GM23338 (cell line): ENCODE data around the gene ZNF335. TPM values are rescaled to one million over a fixed set of nuclear protein-coding genes. Genes with fewer than 3 reads are reported as not detected.

Experiments
- ATAC-seq: fragments of 200-7000 bp; cut with Tn5 transposase; 3 replicates; pipeline ENCODE4 v1.9.1; 2020
- DNase-seq: peaks from one replicate; pipeline ENCODE4 v3.0.0-alpha.2; 2015; ENCODE audit warnings: low spot score
- H2AFZ ChIP-seq: fragments of 200-600 bp; sonication (generic); 2 replicates; pipeline ENCODE4 v1.8.0; 2016; ENCODE audit warnings: antibody characterized with exemption, mild to moderate bottlenecking, moderate library complexity
- H3F3A ChIP-seq: fragments of 200-600 bp; sonication (generic); replicated peaks from 2 replicates; pipeline ENCODE4 v1.8.0; 2017; ENCODE audit warnings: antibody characterized with exemption, mixed run types, low read depth
- H3K27ac ChIP-seq: fragments of 200-600 bp; sonication (generic); 2 replicates; pipeline ENCODE4 v1.6.1; 2016; ENCODE audit warnings: low read depth
- H3K27me3 ChIP-seq: fragments of 200-600 bp; sonication (generic); 2 replicates; pipeline ENCODE4 v1.8.0; 2016; ENCODE audit warnings: mild to moderate bottlenecking, mixed run types, moderate library complexity; ENCODE audit not compliant: insufficient read depth
- H3K36me3 ChIP-seq: fragments of 200-600 bp; sonication (generic); 2 replicates; pipeline ENCODE4 v1.8.0; 2016; ENCODE audit warnings: mild to moderate bottlenecking; ENCODE audit not compliant: insufficient read depth
- H3K4me1 ChIP-seq: fragments of 200-600 bp; sonication (generic); 2 replicates; pipeline ENCODE4 v1.8.0; 2016; ENCODE audit warnings: mild to moderate bottlenecking, moderate library complexity; ENCODE audit not compliant: insufficient read depth
- H3K4me2 ChIP-seq: fragments of 200-600 bp; sonication (generic); 2 replicates; pipeline ENCODE4 v1.7.1; 2017; ENCODE audit warnings: mixed run types
- H3K4me3 ChIP-seq: fragments of 200-600 bp; sonication (generic); 2 replicates; pipeline ENCODE4 v1.6.1; 2016; ENCODE audit warnings: mixed run types
- H3K79me2 ChIP-seq: fragments of 200-600 bp; sonication (generic); replicated peaks from 2 replicates; pipeline ENCODE4 v1.8.0; 2017; ENCODE audit warnings: mild to moderate bottlenecking; ENCODE audit not compliant: insufficient read depth
- H3K9me2 ChIP-seq: fragments of 200-600 bp; sonication (generic); 2 replicates; pipeline ENCODE4 v1.8.0; 2017; ENCODE audit not compliant: insufficient read depth
- H4K20me1 ChIP-seq: fragments of 200-600 bp; sonication (generic); replicated peaks from 2 replicates; pipeline ENCODE4 v1.8.0; 2017; ENCODE audit warnings: mild to moderate bottlenecking; ENCODE audit not compliant: insufficient read depth
- H3K27ac Mint-ChIP-seq: 2 replicates; pipeline ENCODE4 v1.8.0; 2020; ENCODE audit warnings: inconsistent platforms, mild to moderate bottlenecking, moderate library complexity, mixed read lengths
- H3K27me3 Mint-ChIP-seq: 3 replicates; pipeline ENCODE4 v1.8.0; 2022; ENCODE audit warnings: low read depth, mild to moderate bottlenecking, moderate library complexity, mixed read lengths, inconsistent platforms; ENCODE audit not compliant: insufficient read depth, poor library complexity
- H3K36me3 Mint-ChIP-seq: 3 replicates; pipeline ENCODE4 v1.8.0; 2021; ENCODE audit warnings: low read depth, mild to moderate bottlenecking, inconsistent platforms, moderate library complexity, mixed read lengths
- H3K4me1 Mint-ChIP-seq: 3 replicates; pipeline ENCODE4 v1.8.0; 2020; ENCODE audit warnings: mild to moderate bottlenecking, inconsistent platforms, mixed read lengths
- H3K4me3 Mint-ChIP-seq: 3 replicates; pipeline ENCODE4 v1.8.0; 2021; ENCODE audit warnings: moderate library complexity, mild to moderate bottlenecking, inconsistent platforms, mixed read lengths
- H3K9me3 Mint-ChIP-seq: 3 replicates; pipeline ENCODE4 v1.8.0; 2020; ENCODE audit warnings: moderate library complexity, mild to moderate bottlenecking, inconsistent platforms, mixed read lengths
- CREB1 ChIP-seq: fragments of 250-450 bp; sonication (Bioruptor Pico); IDR thresholded peaks from 2 replicates; pipeline ENCODE4 v1.5.0; 2020; ENCODE audit warnings: low read depth, mild to moderate bottlenecking, moderate library complexity
- EZH2 ChIP-seq: fragments of 200-600 bp; sonication (generic); IDR thresholded peaks from one replicate; pipeline ENCODE4 v1.8.0; 2017; ENCODE audit warnings: antibody characterized with exemption, mild to moderate bottlenecking, low read depth; ENCODE audit not compliant: unreplicated experiment
- EZH2phosphoT487 ChIP-seq: fragments of 200-600 bp; sonication (generic); IDR thresholded peaks from one replicate; pipeline ENCODE4 v1.8.1; 2018; ENCODE audit warnings: antibody characterized with exemption; ENCODE audit not compliant: unreplicated experiment
- JUNB ChIP-seq: IDR thresholded peaks from one replicate; pipeline ENCODE4 v1.6.1; 2016; ENCODE audit warnings: antibody characterized with exemption; ENCODE audit not compliant: unreplicated experiment
- NANOG ChIP-seq: IDR thresholded peaks from 2 replicates; pipeline ENCODE4 v1.6.1; 2016; ENCODE audit warnings: antibody characterized with exemption, borderline replicate concordance
- POLR2AphosphoS5 ChIP-seq: IDR thresholded peaks from 2 replicates; pipeline ENCODE4 v1.6.1; 2016; ENCODE audit warnings: antibody characterized with exemption, low read depth
- STAT1 ChIP-seq: IDR thresholded peaks from one replicate; pipeline ENCODE4 v1.6.1; 2016; ENCODE audit warnings: antibody characterized with exemption; ENCODE audit not compliant: unreplicated experiment
- ZNF114 ChIP-seq: fragments of 250-450 bp; sonication (Bioruptor Pico); IDR thresholded peaks from 2 replicates; pipeline ENCODE4 v1.5.0; 2020; ENCODE audit warnings: mild to moderate bottlenecking, moderate library complexity
- ZNF331 ChIP-seq: fragments of 250-450 bp; sonication (Bioruptor Pico); IDR thresholded peaks from 2 replicates; pipeline ENCODE4 v1.5.0; 2020; ENCODE audit warnings: low read depth, mild to moderate bottlenecking, moderate library complexity
- polyA plus RNA-seq: library from polyadenylated mRNA; unstranded; fragments of >200 nt; fragmentation: Nextera tagmentation; extraction: Ambion mirVana; gene quantifications from 2 replicates; pipeline ENCODE4 v1.2.1, GENCODE V29; 2016
- total RNA-seq: library from RNA; depleted of rRNA; stranded (reverse); fragments of >200 nt; shearing (Covaris generic); gene quantifications from 2 replicates; pipeline ENCODE4 v1.2.3, GENCODE V29; 2014
- TF ChIP-seq, protein P1 (sequence below), 2 experiments: fragments of 200-600 bp in 1 of 2; sonication (generic) in 1 of 2; conservative IDR thresholded peaks; 2 replicates each; pipeline versions ENCODE4 v1.5.1 to v1.6.1; 2016 to 2017; ENCODE audit warnings: antibody characterized with exemption in 2 of 2, low read depth in 2 of 2, mild to moderate bottlenecking in 2 of 2, moderate library complexity in 1 of 2
- TF ChIP-seq, protein P2 (sequence below): IDR thresholded peaks from 2 replicates; pipeline ENCODE4 v1.6.1; 2016; ENCODE audit warnings: antibody characterized with exemption
- TF ChIP-seq, protein P3 (sequence below): IDR thresholded peaks from one replicate; pipeline ENCODE4 v1.6.1; 2018; ENCODE audit warnings: antibody characterized with exemption; ENCODE audit not compliant: unreplicated experiment
- TF ChIP-seq, protein P4 (sequence below): fragments of 250-450 bp; sonication (Bioruptor Pico); IDR thresholded peaks from 2 replicates; pipeline ENCODE4 v1.5.0; 2020; ENCODE audit warnings: mild to moderate bottlenecking, moderate library complexity

The ZNF335 gene
- total and polyA plus RNA-seq, 2 experiments from 2014 or later = 7.4 to 24.2 TPM

GRCh38 chr20:45917790-45918141 lies 54.2 kb downstream of the ZNF335 start:
- Histone ChIP-seq H3K79me2 (no peaks in the 10 kb centered on the region), H3K27me3 (no peaks in the 10 kb centered on the region), H3K27ac (no peak overlapping the region), H2AFZ (no peak overlapping the region), H3K4me1 (peaks cover under 1% of the 10 kb centered on the region; the same call in 1 of the 2 replicates), H3F3A (no peaks in the 10 kb centered on the region), H3K36me3 (no peaks in the 10 kb centered on the region), H3K9me2 (no peaks in the 10 kb centered on the region), H4K20me1 (no peaks in the 10 kb centered on the region), H3K4me3 (no peak overlapping the region), H3K4me2 (no peak overlapping the region)
- Mint-ChIP-seq H3K27ac (no peak overlapping the region), H3K9me3 (no peaks in the 10 kb centered on the region), H3K27me3 (peaks cover 7% of the 10 kb centered on the region), H3K4me3 (no peak overlapping the region; the same call in 2 of the 3 replicates), H3K36me3 (no peaks in the 10 kb centered on the region), H3K4me1 (peaks cover 10% of the 10 kb centered on the region)
- TF ChIP-seq CREB1 = no peak
- no peak for TF ChIP-seq STAT1
- no peak for TF ChIP-seq ZNF114 (CRISPR knock-in tag)
- TF ChIP-seq, protein P1, sequence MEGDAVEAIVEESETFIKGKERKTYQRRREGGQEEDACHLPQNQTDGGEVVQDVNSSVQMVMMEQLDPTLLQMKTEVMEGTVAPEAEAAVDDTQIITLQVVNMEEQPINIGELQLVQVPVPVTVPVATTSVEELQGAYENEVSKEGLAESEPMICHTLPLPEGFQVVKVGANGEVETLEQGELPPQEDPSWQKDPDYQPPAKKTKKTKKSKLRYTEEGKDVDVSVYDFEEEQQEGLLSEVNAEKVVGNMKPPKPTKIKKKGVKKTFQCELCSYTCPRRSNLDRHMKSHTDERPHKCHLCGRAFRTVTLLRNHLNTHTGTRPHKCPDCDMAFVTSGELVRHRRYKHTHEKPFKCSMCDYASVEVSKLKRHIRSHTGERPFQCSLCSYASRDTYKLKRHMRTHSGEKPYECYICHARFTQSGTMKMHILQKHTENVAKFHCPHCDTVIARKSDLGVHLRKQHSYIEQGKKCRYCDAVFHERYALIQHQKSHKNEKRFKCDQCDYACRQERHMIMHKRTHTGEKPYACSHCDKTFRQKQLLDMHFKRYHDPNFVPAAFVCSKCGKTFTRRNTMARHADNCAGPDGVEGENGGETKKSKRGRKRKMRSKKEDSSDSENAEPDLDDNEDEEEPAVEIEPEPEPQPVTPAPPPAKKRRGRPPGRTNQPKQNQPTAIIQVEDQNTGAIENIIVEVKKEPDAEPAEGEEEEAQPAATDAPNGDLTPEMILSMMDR (conservative IDR thresholded peaks at IDR 0.05; ENCODE audit: low read depth in 2 of 2) = no peak
- TF ChIP-seq JUNB = no peak
- TF ChIP-seq, protein P2, sequence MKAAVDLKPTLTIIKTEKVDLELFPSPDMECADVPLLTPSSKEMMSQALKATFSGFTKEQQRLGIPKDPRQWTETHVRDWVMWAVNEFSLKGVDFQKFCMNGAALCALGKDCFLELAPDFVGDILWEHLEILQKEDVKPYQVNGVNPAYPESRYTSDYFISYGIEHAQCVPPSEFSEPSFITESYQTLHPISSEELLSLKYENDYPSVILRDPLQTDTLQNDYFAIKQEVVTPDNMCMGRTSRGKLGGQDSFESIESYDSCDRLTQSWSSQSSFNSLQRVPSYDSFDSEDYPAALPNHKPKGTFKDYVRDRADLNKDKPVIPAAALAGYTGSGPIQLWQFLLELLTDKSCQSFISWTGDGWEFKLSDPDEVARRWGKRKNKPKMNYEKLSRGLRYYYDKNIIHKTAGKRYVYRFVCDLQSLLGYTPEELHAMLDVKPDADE = no peak
- TF ChIP-seq ZNF331 (CRISPR knock-in tag) = no peak
- TF ChIP-seq, protein P3, sequence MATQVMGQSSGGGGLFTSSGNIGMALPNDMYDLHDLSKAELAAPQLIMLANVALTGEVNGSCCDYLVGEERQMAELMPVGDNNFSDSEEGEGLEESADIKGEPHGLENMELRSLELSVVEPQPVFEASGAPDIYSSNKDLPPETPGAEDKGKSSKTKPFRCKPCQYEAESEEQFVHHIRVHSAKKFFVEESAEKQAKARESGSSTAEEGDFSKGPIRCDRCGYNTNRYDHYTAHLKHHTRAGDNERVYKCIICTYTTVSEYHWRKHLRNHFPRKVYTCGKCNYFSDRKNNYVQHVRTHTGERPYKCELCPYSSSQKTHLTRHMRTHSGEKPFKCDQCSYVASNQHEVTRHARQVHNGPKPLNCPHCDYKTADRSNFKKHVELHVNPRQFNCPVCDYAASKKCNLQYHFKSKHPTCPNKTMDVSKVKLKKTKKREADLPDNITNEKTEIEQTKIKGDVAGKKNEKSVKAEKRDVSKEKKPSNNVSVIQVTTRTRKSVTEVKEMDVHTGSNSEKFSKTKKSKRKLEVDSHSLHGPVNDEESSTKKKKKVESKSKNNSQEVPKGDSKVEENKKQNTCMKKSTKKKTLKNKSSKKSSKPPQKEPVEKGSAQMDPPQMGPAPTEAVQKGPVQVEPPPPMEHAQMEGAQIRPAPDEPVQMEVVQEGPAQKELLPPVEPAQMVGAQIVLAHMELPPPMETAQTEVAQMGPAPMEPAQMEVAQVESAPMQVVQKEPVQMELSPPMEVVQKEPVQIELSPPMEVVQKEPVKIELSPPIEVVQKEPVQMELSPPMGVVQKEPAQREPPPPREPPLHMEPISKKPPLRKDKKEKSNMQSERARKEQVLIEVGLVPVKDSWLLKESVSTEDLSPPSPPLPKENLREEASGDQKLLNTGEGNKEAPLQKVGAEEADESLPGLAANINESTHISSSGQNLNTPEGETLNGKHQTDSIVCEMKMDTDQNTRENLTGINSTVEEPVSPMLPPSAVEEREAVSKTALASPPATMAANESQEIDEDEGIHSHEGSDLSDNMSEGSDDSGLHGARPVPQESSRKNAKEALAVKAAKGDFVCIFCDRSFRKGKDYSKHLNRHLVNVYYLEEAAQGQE = no peak
- TF ChIP-seq, protein P4, sequence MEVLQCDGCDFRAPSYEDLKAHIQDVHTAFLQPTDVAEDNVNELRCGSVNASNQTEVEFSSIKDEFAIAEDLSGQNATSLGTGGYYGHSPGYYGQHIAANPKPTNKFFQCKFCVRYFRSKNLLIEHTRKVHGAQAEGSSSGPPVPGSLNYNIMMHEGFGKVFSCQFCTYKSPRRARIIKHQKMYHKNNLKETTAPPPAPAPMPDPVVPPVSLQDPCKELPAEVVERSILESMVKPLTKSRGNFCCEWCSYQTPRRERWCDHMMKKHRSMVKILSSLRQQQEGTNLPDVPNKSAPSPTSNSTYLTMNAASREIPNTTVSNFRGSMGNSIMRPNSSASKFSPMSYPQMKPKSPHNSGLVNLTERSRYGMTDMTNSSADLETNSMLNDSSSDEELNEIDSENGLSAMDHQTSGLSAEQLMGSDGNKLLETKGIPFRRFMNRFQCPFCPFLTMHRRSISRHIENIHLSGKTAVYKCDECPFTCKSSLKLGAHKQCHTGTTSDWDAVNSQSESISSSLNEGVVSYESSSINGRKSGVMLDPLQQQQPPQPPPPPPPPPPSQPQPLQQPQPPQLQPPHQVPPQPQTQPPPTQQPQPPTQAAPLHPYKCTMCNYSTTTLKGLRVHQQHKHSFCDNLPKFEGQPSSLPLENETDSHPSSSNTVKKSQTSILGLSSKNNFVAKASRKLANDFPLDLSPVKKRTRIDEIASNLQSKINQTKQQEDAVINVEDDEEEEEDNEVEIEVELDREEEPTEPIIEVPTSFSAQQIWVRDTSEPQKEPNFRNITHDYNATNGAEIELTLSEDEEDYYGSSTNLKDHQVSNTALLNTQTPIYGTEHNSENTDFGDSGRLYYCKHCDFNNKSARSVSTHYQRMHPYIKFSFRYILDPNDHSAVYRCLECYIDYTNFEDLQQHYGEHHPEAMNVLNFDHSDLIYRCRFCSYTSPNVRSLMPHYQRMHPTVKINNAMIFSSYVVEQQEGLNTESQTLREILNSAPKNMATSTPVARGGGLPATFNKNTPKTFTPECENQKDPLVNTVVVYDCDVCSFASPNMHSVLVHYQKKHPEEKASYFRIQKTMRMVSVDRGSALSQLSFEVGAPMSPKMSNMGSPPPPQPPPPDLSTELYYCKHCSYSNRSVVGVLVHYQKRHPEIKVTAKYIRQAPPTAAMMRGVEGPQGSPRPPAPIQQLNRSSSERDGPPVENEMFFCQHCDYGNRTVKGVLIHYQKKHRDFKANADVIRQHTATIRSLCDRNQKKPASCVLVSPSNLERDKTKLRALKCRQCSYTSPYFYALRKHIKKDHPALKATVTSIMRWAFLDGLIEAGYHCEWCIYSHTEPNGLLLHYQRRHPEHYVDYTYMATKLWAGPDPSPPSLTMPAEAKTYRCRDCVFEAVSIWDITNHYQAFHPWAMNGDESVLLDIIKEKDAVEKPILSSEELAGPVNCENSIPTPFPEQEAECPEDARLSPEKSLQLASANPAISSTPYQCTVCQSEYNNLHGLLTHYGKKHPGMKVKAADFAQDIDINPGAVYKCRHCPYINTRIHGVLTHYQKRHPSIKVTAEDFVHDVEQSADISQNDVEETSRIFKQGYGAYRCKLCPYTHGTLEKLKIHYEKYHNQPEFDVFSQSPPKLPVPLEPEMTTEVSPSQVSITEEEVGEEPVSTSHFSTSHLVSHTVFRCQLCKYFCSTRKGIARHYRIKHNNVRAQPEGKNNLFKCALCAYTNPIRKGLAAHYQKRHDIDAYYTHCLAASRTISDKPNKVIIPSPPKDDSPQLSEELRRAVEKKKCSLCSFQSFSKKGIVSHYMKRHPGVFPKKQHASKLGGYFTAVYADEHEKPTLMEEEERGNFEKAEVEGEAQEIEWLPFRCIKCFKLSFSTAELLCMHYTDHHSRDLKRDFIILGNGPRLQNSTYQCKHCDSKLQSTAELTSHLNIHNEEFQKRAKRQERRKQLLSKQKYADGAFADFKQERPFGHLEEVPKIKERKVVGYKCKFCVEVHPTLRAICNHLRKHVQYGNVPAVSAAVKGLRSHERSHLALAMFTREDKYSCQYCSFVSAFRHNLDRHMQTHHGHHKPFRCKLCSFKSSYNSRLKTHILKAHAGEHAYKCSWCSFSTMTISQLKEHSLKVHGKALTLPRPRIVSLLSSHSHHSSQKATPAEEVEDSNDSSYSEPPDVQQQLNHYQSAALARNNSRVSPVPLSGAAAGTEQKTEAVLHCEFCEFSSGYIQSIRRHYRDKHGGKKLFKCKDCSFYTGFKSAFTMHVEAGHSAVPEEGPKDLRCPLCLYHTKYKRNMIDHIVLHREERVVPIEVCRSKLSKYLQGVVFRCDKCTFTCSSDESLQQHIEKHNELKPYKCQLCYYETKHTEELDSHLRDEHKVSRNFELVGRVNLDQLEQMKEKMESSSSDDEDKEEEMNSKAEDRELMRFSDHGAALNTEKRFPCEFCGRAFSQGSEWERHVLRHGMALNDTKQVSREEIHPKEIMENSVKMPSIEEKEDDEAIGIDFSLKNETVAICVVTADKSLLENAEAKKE (CRISPR knock-in tag) = no peak
- TF ChIP-seq POLR2AphosphoS5 = no peak
- no peak for TF ChIP-seq EZH2
- no peak for TF ChIP-seq NANOG
- no peak for TF ChIP-seq EZH2phosphoT487
- DNase-seq (no peak), ATAC-seq (no peak)
